Occipital lobe (tissue), 2 donors: Measurements from ENCODE around the gene SEC14L2. TPM values are rescaled to one million over a fixed set of nuclear protein-coding genes. Genes with fewer than 3 reads are reported as not detected.
"Not testable (repeated sequence)": the region's sequence is repeated elsewhere in the genome, so short reads cannot be mapped to it uniquely, and the experiment has no call there.

Experiments used
- DNase-seq: peaks from one replicate; lab custom pipeline; 2025; lab: John Stamatoyannopoulos, UW
- total RNA-seq: library from RNA; depleted of rRNA; stranded (reverse); fragments of >200 nt; gene quantifications from one replicate; pipeline ENCODE4 v1.2.3, GENCODE V29; 2014

The SEC14L2 gene
- total RNA-seq, 1 donor from 2014 or later, result 9.5 TPM

DNA sequence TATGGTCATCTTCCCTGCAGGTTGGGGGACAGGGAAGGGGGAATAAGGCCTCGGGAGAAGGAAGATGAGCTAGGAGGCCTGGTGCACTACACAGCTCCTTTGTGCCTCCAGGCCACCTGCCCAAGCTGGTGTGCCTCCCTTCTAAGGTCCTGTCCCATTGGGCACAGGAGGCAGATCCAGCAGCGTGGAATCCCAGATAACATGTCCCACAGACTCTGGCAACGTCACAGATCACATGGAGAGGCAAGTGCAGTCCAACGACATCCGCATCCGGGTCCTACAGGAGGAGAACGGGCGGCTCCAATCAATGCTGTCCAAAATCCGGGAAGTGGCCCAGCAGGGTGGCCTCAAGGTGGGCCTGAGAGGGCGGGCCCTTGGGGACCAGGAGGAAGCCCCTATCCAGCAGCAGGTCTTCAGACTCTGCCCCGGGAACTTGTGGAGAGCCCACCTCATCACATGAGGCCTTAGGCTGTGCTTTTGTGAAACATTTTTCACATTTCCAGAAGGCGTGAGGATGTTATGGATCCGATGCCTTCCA, 21.4 kb upstream of the SEC14L2 start:
- DNase-seq, result no peak

DNA sequence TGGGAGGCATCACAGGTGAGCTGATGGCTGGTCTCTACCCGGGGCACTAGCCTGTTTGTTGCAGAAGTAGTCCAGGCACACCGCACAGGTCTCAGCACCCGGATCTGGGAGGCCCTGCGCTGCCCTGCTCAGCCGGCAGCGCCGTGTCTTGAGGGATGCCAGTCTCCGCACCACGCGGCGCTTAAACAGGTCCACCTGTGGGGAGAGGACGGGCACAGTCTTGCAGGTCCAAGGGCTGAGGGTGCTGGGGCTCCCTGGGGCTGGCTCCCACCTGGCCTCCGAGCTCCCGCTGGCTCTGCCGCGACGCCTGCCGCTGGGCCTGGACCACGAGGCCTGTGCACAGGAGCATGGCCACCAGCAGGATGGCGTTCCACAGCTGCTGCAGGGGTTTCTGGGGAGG, 16.8 kb upstream of the SEC14L2 start:
- no peak for DNase-seq

DNA sequence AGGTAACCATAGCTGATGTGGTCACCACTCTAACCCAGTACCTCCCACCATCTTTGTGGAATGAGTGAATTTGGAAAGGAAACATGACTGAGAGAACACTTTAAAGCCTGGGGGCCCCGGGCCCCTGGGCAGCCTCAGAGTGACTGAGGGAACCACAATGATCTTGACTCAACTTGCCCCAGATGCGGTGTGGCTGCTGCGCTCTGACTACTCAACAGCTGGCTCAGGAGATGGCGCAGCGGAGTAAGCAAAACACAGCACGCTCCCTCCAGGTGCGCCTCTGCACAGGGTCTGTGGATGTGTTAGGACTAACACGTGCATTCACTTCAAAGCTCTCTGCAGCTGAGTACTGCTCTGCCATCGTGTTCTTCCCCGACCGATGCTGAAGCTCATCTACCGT, 15.6 kb upstream of the SEC14L2 start:
- DNase-seq, result no peak

DNA sequence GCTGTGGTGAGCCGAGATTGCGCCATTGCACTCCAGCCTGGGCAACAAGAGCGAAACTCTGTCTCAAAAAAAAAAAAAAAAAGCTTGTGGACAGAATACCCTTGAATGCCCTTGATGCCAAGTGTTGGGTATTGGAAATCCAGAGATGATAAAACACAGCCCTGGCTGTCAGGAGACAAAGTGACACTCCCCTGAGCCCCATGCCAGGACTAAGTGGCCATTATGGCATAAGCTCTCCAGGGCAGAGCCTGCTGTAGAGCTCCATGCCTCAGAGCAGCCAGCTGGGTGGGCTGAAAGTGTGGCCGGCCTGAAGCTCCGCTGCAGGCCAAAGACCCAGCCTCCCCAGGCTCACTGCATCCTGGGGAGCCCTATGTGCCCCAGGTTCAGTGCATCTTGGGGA, 14.5 kb upstream of the SEC14L2 start:
- no peak for DNase-seq

DNA sequence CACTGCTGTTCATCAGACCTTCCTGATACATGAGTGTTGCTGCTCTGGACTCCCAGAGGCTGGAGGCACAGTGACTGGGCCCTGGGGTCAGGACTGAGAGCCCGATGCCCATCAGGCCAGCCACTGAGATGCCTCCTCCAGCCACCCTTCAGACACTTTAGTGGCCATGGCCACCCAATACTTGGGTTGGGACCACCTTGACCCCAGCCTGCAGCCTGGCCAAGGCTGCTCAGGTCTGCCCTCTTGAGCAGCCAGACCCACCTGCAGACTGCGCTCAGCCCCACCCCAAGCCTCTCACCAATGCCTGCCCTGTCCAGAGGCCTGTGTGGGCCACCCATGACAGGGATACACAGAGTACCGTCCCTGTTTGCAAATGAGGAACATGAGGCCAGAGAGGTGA, 13.8 kb upstream of the SEC14L2 start:
- DNase-seq, result no peak

DNA sequence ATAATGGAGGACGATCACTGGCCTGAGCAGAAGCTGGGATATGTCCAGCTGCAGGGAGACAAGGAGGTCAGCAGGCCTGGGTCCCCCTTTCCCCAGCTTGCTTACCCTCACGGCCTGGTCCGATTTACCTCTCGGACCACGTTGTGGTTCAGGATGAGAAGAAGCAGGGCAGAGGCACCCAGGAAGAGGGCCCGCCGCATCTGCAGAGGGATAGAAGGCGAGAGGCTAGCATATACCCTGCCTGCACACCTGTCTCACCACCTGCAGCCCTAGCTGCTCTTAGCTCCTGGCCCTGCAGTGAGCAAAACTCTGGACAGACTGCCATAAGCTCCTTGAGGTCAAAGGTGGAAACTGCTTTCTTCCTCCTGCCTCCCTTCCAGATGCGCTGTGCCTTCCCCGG, 10.9 kb upstream of the SEC14L2 start:
- no peak for DNase-seq

DNA sequence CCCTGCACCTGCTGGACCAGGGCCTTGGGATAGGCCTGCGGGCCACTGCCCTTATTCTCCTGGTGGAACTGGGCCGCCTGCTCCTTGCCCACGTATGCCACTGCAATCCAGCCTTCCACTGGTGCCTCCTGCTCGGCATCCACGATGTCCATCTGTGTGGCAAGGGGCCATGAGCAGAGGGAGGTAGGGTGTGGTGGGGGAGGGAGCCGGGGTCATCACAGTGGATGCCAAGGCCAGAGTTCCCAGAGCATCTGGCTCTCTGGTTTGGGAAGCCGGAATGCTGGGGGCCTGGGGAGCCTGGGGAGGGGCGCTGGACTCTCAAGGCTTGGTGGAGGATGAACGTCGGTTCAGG, 10.2 kb upstream of the SEC14L2 start:
- no peak for DNase-seq

DNA sequence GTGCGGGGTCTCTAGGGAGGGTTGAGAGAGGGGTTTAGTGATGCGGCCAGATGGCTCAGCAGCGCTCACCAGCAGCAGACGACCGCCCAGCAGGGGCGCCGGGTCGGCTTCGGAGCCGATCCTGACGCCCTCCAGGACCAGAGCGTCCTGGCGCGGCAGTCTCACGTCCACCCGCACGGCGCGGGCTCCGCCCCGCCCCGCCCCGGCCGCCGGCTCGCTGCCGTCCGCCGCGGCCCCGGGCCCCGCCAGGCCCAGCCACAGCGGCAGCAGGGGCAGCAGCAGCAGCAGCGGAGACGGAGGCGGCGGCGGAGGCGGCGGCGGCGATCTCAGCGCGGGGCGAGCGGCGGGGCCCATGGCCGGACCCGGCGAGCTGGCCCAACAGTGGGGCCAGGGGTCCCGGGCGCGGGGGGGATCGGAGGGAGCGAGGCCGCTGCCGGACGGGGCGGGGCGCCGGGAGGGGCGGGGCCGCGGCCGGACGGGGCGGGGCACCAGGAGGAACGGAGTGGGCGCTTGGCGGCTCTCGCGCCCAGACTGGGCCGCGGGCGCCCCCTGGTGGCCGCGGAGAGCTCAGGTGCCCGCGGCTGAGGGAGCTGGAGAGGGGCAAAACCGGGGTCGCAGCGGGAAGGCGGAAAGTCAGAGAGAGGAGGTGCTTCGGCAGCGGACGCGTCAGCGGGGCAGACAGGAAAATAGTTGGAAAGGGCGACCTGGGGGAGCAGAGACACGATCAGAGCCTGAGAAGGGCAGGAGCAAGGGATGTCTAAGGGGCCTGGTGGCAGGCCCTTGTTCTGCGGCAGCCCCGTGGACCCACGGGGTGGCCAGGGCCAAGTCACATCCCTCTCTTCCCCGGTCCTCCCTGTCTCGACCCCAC, 9.6 kb upstream of the SEC14L2 start, which contains the start of gene RNF215:
Gene RNF215 (minus strand): TSS at position 452 of the 868 bp plus-strand sequence. CDS start 98 bp downstream, at position 354.
- peak; percentile 58 for DNase-seq

DNA sequence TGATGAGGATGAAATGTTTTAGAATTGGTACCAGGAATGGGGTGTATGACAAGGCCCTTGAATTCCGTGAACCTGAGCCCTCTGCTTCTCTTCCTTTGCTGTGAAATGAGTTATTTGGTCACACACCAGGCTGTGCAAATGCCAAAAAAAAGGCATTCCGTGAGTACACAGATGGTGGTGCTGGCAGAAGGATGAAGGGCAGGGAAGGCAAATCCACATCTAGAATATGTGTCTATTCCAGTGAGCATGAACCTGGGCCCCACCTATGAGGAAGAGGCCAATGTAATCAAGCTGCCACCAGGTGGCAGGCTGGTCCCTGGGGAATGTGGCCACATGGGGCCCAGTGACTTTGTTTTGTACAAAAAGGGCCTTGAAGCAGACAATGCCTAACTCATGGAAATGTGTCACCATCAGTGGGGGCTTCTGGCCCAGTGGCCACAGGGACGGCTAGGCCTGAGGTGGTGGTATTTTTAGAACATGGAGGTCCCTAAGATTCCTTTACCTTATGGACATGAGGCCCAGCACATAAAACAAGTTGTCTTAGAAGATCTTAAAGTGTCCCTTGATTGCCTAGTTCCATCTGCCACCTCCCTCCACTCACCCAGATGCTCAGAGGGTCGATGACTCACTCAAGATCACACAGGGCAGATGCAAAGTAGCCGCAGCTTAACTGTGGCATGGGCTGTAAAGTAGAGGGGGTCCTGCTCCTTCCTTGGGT, 5.7 kb upstream of the SEC14L2 start:
- DNase-seq, result peak; percentile 48

DNA sequence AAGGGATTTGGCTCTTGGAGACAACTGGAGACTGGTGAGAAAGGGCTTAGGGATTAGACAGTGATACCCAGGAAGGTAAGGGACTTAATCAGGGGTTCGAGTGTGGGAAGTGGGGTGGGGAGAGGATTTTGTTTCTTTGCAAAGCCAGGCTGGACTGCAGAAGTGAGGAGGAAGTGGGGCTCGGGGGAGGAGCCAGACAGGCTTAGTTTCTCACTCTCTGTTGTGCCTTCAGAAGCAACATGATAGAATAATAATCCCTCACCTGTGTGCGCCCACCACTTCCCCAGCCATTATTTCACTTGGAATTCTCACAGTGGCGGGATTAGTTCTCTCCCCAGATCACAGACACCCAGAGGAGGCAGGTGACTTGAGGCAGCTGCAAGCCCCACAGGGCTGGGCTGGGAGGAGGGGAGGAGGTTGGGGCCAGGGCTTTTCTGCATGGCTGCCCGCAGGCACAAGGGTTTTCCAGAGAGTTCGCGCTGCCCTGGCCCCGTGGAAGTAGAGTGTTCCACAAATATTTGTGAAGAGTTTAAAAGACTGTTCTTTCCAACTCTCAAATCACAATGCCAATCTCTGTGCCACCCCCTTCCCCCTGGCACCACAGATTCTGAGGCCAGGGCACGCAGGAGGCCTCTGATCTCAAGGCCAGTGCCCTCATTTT, 4.0 kb upstream of the SEC14L2 start:
- no peak for DNase-seq

DNA sequence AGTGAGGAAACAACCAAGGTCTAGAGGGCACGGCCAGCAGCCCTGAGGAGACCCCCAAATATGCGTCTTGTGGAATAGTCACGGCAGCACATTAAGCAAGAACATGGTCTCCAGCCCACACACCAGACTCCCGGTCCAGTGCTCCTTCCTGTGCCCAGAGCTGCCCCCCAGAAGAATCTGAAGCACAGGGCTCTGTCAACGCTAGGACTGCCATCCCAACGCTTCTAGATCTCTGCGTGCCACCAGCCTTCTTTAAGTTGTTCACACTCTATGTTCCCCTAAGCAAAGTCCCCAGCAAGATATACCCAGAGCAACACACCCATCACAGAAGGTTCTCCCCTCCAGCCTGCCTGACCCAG, 3.5 kb upstream of the SEC14L2 start:
- no peak for DNase-seq

DNA sequence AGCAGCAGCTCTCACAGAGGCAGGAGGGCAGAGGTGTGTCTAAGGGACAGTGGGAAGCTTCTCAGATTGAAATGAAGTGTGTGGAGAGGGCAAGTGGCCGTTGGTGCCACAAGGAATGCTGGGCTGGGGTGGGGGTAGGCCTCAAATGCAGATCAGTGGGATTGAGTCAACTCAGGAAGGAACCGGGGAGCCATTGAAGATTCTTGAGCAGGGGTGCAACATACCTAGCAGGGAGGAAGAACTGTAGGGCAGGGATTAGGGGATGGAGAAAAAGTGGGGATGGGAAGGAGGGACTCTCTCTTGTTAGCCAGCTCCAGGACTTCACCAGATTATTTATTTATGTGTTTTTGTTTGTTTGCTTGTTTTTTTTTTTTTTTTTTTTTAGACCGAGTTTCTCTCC, 2.9 kb upstream of the SEC14L2 start:
- no peak for DNase-seq

DNA sequence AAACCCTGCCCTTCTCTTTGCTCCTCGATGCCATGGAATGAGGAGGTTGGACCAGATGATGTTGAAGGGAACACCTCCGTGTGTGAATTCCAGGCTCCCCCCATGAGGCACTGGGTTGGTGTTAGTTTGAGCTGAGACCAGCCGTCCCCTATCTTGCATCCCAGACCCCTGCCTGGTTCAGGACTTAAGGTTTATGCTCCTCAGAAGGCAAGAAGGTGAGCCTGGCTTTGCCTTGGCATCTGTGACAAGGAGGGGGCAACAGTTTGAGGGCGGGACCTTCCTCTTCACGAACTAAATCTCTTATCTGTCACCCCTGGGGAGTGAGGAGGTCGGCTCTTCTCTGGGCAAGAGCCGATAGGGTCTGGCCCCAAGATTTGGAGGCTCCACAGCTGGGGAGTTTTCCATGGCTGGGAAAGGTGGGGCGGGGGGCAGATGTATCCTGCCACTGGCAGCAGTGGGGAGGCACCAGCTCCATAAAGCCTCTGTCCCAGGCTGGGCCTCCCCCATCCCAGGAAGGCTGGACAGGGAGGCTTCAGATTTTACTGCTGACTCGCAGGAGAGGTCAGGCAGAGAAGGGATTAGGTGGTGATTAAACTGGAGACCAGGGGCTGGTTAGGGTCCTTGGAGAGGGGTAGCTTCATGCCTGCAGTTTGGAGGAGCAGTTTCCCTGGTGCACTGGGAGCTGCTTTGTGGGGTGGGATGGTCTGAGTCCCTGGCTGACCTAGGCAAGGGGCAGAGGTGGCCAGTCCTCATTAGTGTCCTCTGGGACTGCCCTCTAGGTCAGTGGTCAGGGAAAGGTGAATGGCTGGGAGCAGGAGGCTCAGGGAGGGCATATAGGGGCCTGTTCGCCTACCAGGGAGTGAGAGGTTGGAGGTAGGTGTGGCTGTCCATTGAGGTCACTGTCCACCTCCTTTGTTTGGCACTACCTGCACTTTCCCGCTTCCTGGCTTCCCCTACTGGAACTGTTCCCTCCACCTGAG, 1.1 kb downstream of the SEC14L2 start:
- DNase-seq, result no peak

DNA sequence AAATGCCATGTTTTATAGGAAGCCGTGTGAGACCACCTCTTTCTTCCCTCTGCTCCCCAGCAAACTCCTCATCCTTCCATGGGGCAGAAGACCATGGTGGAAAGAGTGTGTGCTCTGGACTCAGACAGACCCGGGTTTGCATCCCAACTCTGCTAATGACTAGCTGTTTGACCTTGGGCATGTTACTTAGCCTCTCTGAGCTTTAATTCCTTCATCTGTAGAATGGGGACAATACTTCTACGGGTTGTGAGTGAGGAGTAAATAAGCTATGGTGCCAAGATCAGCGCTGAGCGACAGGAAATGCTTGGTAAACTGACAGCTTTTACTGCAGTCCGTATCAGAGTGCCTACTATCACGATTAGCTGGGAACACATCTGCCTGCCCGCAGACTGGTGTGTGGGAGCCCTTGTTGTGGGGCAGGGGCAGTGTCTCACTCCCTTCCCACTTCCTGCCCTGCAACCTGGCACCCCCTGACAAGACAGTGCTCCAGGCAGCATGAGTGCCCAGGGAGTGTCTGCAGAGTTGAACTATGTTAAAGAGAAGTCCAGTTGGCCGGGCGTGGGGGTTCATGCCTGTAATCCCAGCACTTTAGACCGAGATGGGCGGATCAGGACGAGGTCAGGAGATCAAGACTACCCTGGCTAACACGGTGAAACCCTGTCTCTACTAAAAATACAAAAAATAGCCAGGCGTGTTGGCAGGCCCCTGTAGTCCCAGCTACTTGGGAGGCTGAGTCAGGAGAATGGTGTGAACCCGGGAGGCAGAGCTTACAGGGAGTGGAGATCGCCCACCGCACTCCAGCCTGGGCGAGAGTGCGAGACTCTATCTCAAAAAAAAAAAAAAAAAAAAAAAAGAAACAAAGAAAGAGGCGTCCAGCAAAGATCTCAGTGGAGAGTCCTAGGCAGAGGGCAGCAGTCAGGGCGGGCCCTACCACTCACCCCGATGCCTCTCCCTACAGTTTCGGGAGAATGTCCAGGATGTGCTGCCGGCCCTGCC, 2.2 kb downstream of the SEC14L2 start:
- no peak for DNase-seq

DNA sequence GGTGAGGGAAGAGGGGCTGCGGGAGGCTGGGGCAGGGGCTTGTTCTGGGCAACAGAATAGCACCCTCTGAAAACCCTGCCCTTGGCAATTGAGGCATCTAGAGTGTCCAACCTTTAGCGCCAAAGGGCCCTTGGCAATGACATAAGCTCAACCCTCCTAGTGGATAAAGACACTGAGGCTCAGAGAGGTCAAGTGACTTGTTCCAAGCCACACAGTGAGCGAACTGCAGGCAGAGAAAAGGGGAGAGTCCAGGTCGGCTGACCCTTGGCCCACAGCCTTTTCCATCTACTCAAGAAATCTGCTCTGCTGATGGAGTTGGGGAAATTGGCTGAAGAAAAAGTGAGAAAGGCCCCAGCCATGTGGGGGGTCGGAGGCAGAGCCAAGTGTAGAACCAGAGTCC, 2.9 kb downstream of the SEC14L2 start:
- DNase-seq, result no peak

DNA sequence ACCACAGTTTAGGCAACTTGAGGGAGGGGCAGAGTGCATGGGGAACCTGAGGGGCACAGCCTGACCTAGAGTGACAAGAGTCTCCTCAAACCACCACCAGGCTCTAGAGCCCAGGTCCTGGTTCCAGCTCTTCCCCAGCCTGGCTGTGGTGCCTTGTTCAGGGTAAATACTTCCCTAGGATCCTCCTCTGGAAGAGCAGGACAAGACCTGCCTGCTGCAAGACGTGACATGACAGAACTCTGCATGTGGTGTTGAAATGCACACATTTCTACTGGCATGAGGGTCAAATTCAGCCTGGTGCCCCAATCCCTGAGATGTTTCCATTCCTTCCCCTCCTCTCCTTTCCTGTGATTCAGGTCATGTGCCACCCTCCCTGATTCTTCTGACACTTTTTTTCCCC, 3.3 kb downstream of the SEC14L2 start:
- no peak for DNase-seq

DNA sequence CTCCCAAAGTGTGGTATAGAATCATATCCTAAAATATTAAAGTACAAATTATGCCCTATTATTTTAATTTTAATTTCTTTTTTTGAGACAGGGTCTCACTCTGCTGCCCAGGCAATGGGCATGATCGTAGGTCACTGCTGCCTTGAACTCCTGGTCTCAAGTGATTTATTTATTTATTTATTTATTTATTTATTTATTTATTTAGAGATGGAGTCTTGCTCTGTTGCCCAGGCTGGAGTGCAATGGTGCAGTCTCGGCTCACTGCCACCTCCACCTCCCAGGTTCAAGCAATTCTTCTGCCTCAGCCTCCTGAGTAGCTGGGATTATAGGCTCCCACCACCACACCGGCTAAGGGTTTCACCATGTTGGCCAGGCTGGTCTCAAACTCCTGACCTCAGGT, 4.2 kb downstream of the SEC14L2 start:
- not testable (repeated sequence) for DNase-seq

DNA sequence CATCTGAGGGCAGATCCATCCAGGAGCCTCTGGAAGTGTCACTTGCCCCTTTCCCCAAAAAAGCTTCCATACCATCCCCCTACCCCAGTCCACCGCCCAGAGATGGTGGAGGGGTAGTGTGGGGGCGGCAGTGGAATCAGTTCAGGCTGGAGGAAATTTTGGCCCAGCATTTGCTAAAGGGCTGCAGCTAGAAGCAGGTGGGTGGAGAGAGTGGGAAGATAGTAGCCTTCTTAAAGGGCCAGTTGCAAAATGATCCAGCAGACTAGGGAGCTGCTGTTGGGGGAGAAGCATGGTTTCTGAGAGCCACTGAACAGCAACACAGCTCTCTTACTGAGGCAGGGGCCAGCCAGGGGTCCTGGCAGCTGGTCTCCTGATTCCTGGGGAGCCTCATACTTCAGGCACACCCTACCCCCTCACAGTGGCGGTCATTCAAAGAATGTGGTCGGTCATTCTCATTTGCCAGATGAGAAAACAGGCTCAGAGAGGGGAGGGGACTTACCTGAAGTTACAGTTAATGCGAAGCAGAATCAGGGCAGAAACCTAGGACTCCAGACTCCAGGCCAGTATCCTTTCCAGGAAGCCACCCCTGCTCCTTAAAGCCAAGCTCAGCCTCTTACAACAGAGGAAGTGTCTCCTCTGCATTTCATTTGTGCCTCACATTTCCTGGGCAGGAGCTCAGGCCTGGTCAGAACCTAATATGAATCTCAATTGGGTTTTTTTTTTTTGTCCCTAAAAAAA, 5.4 kb downstream of the SEC14L2 start:
- DNase-seq, result no peak

DNA sequence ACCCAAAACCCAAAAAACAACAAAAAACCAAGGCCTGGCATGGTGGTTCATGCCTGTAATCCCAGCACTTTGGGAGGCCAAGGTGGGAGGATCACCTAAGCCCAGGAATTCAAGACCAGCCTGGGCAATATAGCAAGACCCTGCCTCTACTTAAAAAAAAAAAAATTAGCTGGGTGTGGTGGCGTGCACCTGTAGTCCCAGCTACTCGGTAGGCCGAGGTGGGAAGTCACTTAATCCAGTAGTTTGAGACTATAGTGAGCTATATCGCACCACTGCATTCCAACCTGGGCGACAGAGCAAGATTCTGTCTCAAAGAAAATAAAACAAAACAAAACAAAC, 5.9 kb downstream of the SEC14L2 start:
- DNase-seq, result not testable (repeated sequence)
